ENCODE data around the gene ACBD4.

GRCh38 chr17:45175759-45176115 is 40.2 kb downstream of the ACBD4 start:
- TF ChIP-seq CTCF (IDR thresholded peaks at IDR 0.05) (no peak), POLR2A (IDR thresholded peaks at IDR 0.05) (no peak)
